HG02588 (cell line): ENCODE data around the gene LPIN2.

Source experiments
- ATAC-seq: cut with Tn5 transposase; IDR thresholded peaks from one replicate; pipeline ENCODE4 v1.9.1; 2021; ENCODE audit warnings: mild to moderate bottlenecking, moderate library complexity; ENCODE audit not compliant: unreplicated experiment

Gene LPIN2

DNA sequence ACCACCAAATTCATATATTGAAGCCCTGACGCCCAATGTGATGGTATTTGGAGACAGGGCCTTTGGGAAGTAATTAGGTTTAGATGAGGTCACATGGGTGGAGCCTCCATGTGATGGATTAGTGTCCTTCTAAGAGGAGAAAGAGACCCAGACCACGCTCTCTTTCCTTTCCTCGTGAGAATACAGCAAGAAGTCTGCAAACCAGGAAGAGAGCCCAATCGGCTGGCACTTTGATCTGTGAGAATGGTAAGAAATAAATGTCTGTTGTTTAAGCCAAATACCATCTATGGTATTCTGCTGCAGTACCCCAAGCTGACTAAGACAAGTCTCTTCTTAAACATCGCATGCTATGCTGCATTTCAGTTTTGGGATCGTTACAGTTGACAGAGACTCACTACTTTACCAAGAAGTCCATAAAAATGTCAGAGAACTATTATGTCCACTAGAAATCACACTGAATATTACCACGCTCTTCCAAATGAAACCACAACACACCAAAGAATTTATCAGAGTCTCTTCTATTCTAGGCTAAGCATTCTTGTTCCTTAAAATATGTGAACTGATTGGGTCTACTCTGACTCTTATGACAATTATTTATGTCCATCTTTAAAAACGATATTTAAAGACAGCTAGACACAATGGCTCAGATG is 48.5 kb downstream of the LPIN2 start:
- ATAC-seq: no peak
